ENCODE measurements around the gene NFIC.

The NFIC gene

DNA sequence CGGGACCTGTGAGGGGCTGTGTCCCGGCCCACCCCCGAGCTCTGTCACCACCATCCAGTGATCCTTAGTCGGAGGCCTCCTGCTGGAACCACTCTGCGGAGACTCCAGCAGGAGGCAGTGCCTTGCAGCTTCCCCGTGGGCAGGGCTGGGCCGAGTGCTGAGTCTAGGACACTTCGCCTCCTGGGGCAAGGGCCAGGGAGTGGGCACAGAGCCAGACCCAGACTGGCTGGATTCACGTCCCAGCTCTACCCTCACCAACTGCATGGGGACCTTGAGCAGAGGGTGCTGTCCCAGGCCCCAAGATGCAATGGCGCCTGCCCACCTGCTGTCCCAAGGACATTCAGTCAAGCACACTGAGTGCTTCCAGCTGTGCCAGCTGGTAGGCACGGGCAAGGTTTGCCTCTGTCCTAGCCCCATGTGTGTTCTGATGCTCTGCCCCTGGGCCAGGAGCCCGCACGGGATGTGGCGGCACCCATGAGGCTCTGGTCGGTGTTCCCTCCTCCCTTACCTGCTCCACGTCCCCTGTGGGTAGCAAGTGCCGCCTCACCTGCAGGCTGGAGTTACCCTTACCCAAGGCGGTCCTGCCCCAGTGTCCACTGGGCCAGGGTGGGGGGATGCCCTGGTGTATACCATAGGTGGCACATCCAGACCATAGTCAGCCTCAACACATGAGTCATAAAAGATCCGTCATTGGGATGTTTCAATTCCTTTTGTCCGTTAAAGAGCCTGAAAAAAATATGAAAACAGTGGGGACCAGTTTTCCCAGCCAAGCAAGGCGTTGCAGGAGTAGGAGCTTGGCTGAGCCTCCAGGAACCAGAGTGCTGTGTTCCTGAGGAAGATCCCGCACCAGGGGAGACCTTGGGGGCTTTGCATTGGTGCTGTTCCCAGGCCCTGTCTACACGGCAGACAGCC is 147.1 kb downstream of the NFIC start:
- no peak for DNase-seq

DNA sequence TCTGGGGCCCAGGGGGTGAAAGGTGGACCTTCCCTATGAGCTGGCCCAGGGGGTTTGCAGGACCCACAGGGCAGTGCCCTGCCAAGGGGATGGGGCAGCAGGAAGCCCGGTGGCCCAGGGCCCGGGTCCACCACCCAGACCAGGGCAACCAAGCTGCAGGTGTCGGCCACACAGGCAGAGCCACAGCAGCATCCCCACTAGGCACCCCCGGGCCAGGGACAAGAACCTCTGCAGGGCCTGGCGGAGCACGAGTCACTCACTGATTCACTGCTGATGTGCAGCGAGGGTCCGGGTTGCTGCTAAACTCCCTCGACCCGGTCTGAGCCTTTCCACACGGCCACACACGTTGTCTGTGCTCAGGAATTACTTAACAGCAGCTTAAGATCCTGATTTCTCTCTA is 148.5 kb downstream of the NFIC start:
- no peak for DNase-seq

DNA sequence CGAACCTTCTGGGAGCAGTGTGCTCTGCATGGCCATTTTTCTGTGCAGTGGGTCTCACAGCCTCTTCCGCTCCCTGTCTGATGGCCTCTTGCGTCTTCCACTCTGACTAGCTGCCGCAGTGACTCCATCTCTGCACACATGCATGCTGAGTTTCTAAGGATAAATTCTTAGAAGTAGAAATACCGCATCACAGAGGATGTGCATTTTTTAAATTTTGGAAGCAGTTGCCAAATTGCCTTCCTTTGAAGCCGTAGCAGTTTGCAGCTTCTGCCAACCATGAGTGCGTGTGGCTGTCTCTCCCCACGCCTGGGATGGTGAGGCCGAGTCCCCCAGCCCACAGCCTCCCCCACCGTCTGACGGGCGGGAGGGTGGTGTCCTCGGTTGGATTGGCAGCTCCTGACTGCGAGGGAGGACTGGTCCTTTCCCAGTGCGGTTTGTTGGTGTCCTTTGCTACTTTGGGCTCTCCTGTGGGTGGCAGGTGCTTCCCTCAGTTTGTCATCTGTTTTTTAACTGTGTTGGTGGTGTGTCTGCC is 149.6 kb downstream of the NFIC start:
- DNase-seq: no peak

DNA sequence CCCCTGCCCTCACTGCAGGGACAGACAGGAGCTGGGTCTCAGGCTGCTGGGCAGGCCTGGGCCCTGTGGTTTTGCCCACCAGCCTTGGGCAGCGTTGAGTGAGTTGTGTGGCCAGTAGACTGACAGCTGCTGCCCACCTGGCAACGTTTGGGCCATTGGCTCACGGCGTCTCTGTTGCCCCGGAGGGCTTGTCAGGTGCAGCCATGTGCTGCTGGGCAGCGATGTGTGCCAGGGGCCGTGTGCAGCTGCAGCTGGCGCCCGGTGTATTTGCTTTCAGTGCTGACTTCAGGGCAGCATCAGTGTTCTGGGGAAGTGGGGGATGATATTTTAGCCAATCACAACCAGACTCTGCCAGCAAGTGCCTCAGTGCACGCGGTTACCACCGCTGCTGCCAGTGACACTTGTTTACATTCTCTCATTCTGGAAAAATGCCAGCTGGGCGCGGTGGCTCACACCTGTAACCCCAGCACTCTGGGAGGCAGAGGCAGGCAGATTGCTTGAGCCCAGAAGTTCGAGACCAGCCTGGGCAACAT is 150.4 kb downstream of the NFIC start:
- peak; percentile 33 for DNase-seq

DNA sequence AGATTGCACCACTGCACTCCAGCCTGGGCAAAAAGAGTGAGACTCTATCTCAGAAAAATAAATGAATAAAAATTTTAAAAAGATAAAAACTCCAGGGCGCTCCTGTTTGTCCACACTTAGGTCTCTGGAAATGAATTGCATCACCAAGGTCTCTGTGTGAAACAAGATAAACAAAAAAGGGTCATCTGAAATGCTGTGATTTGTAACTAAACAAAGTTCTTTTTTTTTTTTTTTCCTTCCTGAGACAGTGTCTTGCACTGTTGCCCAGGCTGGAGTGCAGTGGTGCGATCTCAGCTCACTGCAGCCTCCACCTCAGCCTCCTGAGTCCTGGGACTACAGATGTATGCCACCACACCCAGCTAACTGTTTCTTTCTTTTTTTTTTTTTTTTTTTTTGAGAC is 151.3 kb downstream of the NFIC start:
- no peak for DNase-seq

DNA sequence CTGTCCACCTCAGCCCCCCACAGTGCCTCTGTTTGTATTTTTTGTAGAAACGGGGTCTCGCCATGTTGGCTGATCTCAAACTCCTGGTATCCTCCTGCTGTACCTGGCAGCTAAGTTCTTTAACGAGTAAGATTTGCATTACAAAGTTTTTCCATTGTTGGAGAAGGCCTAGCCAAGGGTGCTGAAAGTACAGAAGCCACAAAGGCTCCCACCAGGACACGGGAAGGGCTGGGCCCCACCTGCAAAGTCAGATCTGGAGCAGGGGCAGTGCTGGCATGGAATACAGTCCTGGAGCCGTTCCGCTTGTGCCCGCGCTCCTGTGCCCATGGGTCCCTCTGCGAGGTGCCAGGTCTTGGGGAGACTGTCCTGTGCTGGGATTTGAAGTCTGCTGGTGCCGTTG is 151.9 kb downstream of the NFIC start:
- no peak for DNase-seq

DNA sequence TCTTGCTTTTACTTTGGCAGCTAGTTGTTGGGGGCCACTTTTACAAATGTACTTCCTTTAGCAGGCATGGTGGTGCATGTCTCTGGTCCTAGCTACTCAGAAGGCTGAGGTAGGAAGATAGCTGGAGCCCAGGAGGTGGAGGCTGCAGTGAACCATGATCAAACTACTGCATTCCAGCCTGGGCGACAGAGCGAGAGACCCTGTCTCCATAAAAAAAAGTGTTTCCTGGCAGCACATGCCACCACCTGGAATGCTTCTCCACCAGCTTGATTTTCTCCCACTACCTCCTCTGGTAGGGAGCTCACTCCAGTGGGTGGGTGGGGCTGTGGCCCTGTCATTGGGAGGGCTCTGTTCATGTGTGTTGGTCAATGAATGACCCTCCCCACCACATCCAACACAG is 152.3 kb downstream of the NFIC start:
- DNase-seq: no peak
